ENCODE data around the gene ABCB11. TPM values are rescaled to one million over a fixed set of nuclear protein-coding genes. Genes with fewer than 3 reads are reported as not detected.

ABCB11 gene
- total RNA-seq, 1 donor from 2014 or later, result 0.18 TPM

GRCh38 chr2:168978461-168978861, 52.7 kb downstream of the ABCB11 start:
- Mint-ChIP-seq H3K36me3 (no peaks in the 10 kb centered on the region), H3K4me3 (no peak overlapping the region), H3K9me3 (no peaks in the 10 kb centered on the region), H3K4me1 (no peaks in the 10 kb centered on the region), H3K27me3 (ENCODE audit: low read depth) (no peaks in the 10 kb centered on the region), H3K27ac (no peak overlapping the region)
- DNase-seq (ENCODE audit: low spot score in 2 of 2, unreplicated experiment in 2 of 2), result no peak
- TF ChIP-seq, protein P1, sequence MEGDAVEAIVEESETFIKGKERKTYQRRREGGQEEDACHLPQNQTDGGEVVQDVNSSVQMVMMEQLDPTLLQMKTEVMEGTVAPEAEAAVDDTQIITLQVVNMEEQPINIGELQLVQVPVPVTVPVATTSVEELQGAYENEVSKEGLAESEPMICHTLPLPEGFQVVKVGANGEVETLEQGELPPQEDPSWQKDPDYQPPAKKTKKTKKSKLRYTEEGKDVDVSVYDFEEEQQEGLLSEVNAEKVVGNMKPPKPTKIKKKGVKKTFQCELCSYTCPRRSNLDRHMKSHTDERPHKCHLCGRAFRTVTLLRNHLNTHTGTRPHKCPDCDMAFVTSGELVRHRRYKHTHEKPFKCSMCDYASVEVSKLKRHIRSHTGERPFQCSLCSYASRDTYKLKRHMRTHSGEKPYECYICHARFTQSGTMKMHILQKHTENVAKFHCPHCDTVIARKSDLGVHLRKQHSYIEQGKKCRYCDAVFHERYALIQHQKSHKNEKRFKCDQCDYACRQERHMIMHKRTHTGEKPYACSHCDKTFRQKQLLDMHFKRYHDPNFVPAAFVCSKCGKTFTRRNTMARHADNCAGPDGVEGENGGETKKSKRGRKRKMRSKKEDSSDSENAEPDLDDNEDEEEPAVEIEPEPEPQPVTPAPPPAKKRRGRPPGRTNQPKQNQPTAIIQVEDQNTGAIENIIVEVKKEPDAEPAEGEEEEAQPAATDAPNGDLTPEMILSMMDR (IDR thresholded peaks at IDR 0.05; ENCODE audit: unreplicated experiment), result no peak

GRCh38 chr2:168977608-168978007, 53.5 kb downstream of the ABCB11 start:
- Mint-ChIP-seq H3K4me3 (no peak overlapping the region), H3K36me3 (no peaks in the 10 kb centered on the region), H3K27ac (no peak overlapping the region), H3K4me1 (no peaks in the 10 kb centered on the region), H3K9me3 (no peaks in the 10 kb centered on the region), H3K27me3 (ENCODE audit: low read depth) (no peaks in the 10 kb centered on the region)
- DNase-seq (ENCODE audit: low spot score in 2 of 2, unreplicated experiment in 2 of 2), result no peak
- TF ChIP-seq, protein P1 (IDR thresholded peaks at IDR 0.05; ENCODE audit: unreplicated experiment), result no peak

- no peak for DNase-seq (ENCODE audit: low spot score in 2 of 2, unreplicated experiment in 2 of 2)
- no peaks in the 10 kb centered on the region for H3K4me1 Mint-ChIP-seq
- no peaks in the 10 kb centered on the region for H3K9me3 Mint-ChIP-seq
- TF ChIP-seq, protein P1 (IDR thresholded peaks at IDR 0.05; ENCODE audit: unreplicated experiment), result no peak
- no peaks in the 10 kb centered on the region for H3K36me3 Mint-ChIP-seq
- H3K27ac Mint-ChIP-seq, result no peak overlapping the region
- no peaks in the 10 kb centered on the region for H3K27me3 Mint-ChIP-seq (ENCODE audit: low read depth)
- no peak overlapping the region for H3K4me3 Mint-ChIP-seq
Observed at GRCh38 chr2:168976034-168976654, 55.0 kb downstream of the ABCB11 start.

GRCh38 chr2:168974428-168974827, 56.7 kb downstream of the ABCB11 start:
- TF ChIP-seq, protein P1 (IDR thresholded peaks at IDR 0.05; ENCODE audit: unreplicated experiment), result no peak
- Mint-ChIP-seq H3K27ac (no peak overlapping the region), H3K27me3 (ENCODE audit: low read depth) (no peaks in the 10 kb centered on the region), H3K9me3 (no peaks in the 10 kb centered on the region), H3K36me3 (no peaks in the 10 kb centered on the region), H3K4me3 (no peak overlapping the region), H3K4me1 (no peaks in the 10 kb centered on the region)
- DNase-seq (ENCODE audit: low spot score in 2 of 2, unreplicated experiment in 2 of 2), result no peak

- H3K4me3 Mint-ChIP-seq, result no peak overlapping the region
- no peaks in the 10 kb centered on the region for H3K4me1 Mint-ChIP-seq
- no peak overlapping the region for H3K27ac Mint-ChIP-seq
- H3K27me3 Mint-ChIP-seq (ENCODE audit: low read depth), result no peaks in the 10 kb centered on the region
- DNase-seq (ENCODE audit: low spot score in 2 of 2, unreplicated experiment in 2 of 2), result no peak
- H3K36me3 Mint-ChIP-seq, result no peaks in the 10 kb centered on the region
- H3K9me3 Mint-ChIP-seq, result no peaks in the 10 kb centered on the region
- TF ChIP-seq, protein P1 (IDR thresholded peaks at IDR 0.05; ENCODE audit: unreplicated experiment), result no peak
Observed at GRCh38 chr2:168971261-168971660, 59.9 kb downstream of the ABCB11 start.
